NCI-H146 treated with DMSO at 0.1 percent for 48 hours (cell line): ENCODE measurements around the gene NUTF2.
"Not testable (repeated sequence)": the region's sequence is repeated elsewhere in the genome, so short reads cannot be mapped to it uniquely, and the experiment has no call there.

Experiments used
- DNase-seq: peaks from one replicate; lab custom pipeline; 2025; ENCODE audit not compliant: unreplicated experiment; lab: John Stamatoyannopoulos, UW

Gene NUTF2

DNA sequence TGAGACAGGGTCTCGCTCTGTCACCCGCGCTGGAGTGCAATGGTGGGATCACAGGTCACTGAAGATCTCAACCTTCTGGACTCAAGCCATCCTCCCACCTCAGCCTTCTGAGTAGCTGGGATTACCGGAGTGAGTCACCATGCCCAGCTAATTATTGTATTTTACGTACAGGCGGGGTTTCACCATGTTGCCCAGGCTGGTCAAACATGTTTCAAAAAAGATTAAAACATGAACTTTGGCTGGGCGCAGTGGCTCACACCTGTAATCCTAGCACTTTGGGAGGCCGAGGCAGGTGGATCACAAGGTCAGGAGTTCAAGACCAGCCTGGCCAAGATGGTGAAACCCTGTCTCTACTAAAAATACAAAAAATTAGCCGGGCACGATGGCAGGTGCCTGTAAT, 9.5 kb upstream of the NUTF2 start:
- DNase-seq, result not testable (repeated sequence)

- DNase-seq, result no peak
Observed at GRCh38 chr16:67837811-67838210, 8.9 kb upstream of the NUTF2 start.

GRCh38 chr16:67841198-67841815, 5.4 kb upstream of the NUTF2 start:
- no peak for DNase-seq

GRCh38 chr16:67841816-67842508, 4.8 kb upstream of the NUTF2 start, which contains the start of gene THAP11:
THAP11 (plus strand) TSS chr16:67842320; CDS start chr16:67842555, 235 bp downstream.
- DNase-seq, result peak; percentile 81

GRCh38 chr16:67842509-67843342, 4.0 kb upstream of the NUTF2 start:
- no peak for DNase-seq

DNA sequence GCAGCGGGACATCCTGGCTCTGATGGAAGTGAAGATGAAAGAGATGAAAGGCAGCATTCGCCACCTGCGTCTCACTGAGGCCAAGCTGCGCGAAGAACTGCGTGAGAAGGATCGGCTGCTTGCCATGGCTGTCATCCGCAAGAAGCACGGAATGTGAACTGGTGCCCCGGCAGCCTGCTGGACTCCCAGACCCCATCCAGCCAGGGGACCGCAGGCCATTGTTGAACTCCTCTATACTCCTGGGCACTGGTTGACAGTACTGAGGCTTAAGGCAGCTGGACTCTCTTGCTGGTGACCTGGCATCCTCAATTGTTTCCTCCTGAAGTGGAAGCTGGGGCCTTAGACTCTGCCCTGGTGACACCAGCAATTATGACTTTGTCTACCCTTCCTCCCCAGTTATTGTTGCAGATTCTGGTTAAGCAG, 3.4 kb upstream of the NUTF2 start:
- no peak for DNase-seq

DNA sequence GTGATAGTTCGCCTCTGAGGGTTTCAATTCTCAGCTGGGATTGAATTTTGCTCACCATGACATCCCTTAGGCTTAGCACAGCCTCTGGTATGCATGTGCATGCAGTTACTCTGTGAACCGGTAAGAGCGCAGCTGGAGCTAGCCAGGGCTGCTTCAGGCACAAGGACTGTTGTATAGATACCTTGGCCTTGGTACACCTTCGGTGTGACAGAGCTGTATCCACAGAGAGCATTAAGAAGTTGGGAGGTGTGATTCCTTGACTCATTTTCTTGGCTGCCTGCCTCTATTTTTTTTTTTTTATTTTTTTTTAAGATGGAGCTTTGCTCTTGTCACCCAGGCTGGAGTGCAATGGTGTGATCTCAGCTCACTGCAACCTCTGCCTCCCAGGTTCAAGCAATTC, 2.2 kb upstream of the NUTF2 start:
- no peak for DNase-seq

GRCh38 chr16:67845291-67846062, 1.3 kb upstream of the NUTF2 start:
- DNase-seq, result no peak

GRCh38 chr16:67846063-67846319, 742 bp upstream of the NUTF2 start:
- DNase-seq, result no peak

DNA sequence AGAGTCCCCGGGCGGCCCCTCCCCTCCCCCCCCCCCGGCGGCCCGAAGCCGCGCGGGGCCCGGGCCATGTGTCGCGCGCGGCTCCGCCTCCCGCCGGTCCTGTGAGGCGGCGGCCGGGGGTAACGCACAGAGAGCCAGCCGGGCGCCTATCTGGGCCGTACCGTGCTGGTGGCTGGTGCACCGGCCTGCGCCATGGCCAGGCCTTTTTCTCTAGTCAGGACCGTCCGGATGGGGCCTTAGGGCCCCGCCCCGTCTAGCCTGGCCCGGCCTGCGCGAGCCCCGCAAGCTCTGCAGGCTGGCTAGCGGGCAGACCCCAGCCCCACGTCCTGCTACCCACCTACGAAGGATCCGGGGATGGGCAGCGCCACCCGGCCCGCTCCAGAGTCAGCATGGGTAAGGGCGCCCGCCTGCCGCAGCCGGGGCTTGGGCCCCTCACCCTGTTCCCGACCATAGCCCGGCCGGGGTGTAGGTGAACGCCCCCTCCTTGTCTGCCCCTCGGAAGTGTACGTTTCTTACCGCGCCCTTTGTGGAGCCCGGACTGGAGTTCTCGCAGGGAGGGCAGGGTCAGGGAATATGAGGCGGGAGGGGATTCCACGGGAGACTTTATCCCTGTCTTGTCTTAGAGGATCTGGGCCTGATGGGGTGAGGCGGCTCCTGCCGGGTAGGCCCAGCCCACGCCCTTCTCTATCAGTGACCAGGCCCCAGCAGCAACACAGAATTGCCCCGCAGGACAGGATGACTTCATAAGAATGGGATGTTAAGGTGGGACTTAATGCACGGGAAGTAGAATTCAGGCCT, 530 bp downstream of the NUTF2 start, which contains the start of gene CENPT:
Gene CENPT (minus strand): TSS at position 630 of the 798 bp plus-strand sequence. CDS start 13,834 bp downstream, outside the sequence.
- DNase-seq, result no peak

GRCh38 chr16:67848118-67848517, 1.4 kb downstream of the NUTF2 start:
- DNase-seq, result no peak

DNA sequence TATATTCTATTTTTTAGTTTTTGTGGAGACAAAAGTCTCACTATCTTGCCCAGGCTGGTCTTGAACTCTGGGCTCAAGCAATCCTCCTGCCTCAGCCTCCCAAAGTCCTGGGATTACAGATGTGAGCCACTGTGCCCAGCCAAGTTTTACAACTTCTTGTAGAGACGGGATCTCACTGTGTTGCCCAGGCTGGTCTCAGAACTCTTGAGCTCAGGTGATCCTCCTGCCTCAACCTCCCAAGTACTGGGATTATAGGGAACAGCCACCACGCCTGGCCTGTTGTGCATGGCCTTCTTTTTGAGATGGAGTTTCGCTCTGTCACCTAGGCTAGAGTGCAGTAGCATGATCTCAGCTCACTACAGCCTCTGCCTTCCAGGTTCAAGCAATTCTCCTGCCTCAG, 6.9 kb downstream of the NUTF2 start:
- DNase-seq, result no peak

DNA sequence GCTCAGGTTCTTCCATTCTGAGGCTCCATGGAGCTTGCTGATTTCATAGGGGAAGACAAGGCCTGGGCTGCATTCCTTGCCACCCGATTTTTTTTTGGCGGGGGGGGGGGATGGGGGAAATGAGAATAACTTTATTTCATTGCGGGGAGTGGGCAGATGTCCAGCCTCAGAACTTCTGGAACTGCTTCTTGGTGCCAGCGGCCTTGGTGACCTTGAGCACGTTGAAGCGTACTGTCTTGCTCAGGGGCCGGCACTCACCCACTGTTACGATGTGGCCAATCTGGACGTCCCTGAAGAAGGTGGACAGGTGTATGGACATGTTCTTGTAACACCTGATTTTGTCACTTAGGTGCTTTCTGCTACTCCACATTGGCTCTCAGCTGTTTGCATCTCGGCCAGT, 9.1 kb downstream of the NUTF2 start:
- DNase-seq, result no peak

GRCh38 chr16:67856927-67857546, 10.3 kb downstream of the NUTF2 start:
- DNase-seq, result no peak

- peak; percentile 34 for DNase-seq
Observed at GRCh38 chr16:67857547-67858233, 11.0 kb downstream of the NUTF2 start.

DNA sequence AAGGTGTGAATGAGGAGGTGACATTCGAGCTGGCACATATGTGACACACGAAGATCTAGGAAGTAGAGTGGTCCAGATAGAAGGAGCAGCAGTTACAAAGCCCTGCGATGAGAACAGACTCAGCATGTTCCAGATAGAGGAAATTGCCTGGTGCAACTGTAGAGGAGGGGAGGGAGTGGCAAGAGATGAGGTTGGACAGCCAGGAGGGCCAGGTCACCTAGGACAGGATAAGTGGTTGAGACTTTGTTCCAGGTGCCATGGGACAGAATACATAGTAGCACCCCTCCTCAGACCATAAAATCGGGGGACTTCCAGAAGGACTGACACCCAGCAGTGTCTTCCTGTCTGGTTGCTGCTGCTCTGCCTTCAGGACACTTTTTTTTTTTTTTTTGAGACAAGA, 11.8 kb downstream of the NUTF2 start:
- DNase-seq, result no peak

DNA sequence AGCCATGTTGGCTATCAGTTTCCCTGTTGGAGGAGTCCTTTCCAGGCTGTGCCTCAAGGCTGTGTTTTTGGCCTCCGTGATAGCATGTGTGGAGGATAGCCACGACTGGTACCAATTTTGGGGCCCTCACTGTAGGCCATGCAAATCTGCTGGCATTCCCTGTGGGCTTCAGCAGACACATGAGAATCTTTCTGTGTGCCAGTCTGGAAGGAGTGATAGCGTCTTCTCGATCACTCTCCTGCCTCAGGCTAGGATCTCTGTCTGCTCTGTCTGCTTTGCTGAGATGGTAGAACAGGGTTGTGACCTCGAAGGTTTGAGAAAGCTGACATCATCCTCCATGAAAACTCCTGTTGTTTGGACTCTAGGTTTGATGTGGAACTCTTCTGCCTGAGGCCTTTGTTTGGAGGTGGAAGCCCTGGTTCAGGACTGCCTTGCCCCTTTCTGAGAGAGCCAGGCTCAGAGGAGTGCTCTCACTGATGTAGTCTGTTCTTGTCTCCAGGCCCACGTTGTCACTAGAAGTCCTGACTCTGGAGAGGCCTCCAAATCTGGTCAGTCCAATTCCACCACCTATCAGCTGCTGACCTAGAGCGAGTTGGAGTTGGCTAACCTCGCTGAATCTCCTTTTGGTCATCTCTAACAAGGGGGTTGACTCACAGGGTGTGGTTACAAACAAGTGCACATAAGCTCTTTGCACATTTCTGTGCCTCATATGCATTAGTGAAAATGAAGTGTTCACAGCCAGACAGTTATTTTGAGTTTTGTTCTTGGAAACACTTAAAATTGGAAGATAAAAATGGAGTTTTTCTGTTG, 14.1 kb downstream of the NUTF2 start:
- no peak for DNase-seq

DNA sequence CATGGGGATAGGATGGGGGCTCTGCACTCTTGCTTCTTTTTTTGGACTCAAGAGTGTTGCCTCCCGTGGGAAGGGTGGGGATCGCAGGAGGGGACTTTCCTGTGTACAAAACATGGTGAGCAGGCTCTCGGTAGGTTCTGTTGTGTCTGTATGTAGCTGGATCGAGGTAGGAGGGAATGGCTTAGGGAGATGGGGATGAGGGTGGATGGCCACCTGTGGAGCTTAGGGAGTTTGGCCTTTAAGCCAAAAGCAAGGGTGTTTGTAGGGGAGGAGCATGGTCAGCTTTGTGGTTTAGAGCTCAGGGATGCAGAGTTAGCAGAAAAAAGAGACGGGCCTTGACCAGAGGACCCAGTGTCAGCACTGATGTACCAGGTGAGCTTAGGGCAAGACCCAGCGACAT, 15.1 kb downstream of the NUTF2 start:
- no peak for DNase-seq
